MCF 10A (cell line): ENCODE results near the gene CCL24. TPM values are rescaled to one million over a fixed set of nuclear protein-coding genes. Genes with fewer than 3 reads are reported as not detected.

ENCODE experiments used
- BruUV-seq: library from RNA; stranded (reverse); fragments of 400-500 nt; replicated peaks from 2 replicates; lab custom pipeline; 2021; lab: Mats Ljungman, UMichigan
- CTCF ChIA-PET: fragments of 300-600 bp; sonication (Branson Sonifier 250); formaldehyde crosslinking; extraction: SDS; loops from one replicate; lab custom pipeline; 2021; ENCODE audit warnings: antibody characterized with exemption, inconsistent platforms; lab: Yijun Ruan, JAX
- POLR2A ChIA-PET: fragments of 300-600, 350-650 bp; sonication (Branson Sonifier 250); formaldehyde crosslinking; extraction: SDS; loops from one replicate; lab custom pipeline; 2020; ENCODE audit warnings: antibody characterized with exemption, inconsistent platforms; lab: Yijun Ruan, JAX
- DNase-seq: peaks from one replicate; pipeline ENCODE4 v3.0.0-alpha.2; 2018; ENCODE audit not compliant: unreplicated experiment
- H3K27ac Mint-ChIP-seq: one replicate; pipeline ENCODE4 v1.8.0; 2022; ENCODE audit warnings: mild to moderate bottlenecking, low read depth, mixed read lengths; ENCODE audit not compliant: unreplicated experiment
- H3K27me3 Mint-ChIP-seq: one replicate; pipeline ENCODE4 v1.8.0; 2022; ENCODE audit warnings: mixed read lengths; ENCODE audit not compliant: insufficient read depth, unreplicated experiment
- H3K36me3 Mint-ChIP-seq: one replicate; pipeline ENCODE4 v1.8.0; 2022; ENCODE audit warnings: mild to moderate bottlenecking, moderate library complexity, mixed read lengths; ENCODE audit not compliant: insufficient read depth, unreplicated experiment
- H3K4me1 Mint-ChIP-seq: one replicate; pipeline ENCODE4 v1.8.0; 2022; ENCODE audit warnings: mixed read lengths; ENCODE audit not compliant: insufficient read depth, unreplicated experiment
- H3K4me3 Mint-ChIP-seq: one replicate; pipeline ENCODE4 v1.8.0; 2022; ENCODE audit warnings: mild to moderate bottlenecking, moderate library complexity, mixed read lengths; ENCODE audit not compliant: unreplicated experiment
- H3K9me3 Mint-ChIP-seq: one replicate; pipeline ENCODE4 v1.8.0; 2022; ENCODE audit warnings: mixed read lengths; ENCODE audit not compliant: unreplicated experiment
- intact Hi-C: fragments of 100-400 bp; cut with micrococcal nuclease; formaldehyde crosslinking; loops from 2 replicates; pipeline ENCODE4 v1.14.1; 2022
- total RNA-seq: library from RNA; stranded (reverse); gene quantifications from 2 replicates; pipeline ENCODE4 v1.2.3, GENCODE V29; 2022
- TF ChIP-seq, protein P1 (sequence below): fragments of 200-600 bp; IDR thresholded peaks from one replicate; pipeline ENCODE4 v1.8.0; 2022; ENCODE audit warnings: antibody characterized with exemption, mild to moderate bottlenecking; ENCODE audit not compliant: unreplicated experiment

The CCL24 gene
- total RNA-seq, 1 experiment from 2014 or later: not detected

DNA sequence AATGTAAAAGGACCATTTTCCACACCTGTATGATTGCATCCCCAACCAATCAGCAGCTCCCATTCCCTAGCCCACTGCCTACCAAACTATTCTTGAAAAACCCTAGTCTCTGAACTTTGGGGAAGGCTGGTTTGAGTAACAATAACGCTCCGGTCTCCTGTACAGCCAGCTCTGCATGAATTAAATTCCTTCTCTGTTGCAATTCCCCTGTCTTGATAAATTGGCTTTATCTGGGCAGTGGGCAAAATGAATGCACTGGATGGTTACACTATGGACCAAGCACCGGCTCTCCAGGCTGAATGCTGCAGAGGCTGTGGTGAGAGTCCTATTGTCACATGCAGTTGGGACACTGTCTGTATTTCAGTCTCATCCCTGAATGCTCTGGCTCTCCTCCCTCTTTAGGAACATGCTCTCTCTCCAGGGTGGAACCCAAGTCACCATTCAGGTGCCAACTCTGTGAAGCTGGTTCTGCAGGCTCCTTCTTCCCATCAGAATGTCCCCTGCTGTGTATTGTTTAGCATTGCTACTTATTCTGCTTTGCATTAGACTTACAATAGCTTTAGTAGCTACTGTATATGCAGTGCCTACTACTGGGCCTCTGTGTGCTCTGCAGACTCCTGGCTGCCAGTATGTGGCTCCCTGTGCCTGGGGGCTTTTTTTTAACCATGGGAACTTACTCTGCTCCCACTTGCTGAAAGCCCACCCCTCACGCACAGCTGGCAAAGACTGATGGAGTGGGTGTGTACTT is 6.9 kb downstream of the CCL24 start:
- H3K4me1 Mint-ChIP-seq: no peaks in the 10 kb centered on the region
- H3K27ac Mint-ChIP-seq: no peak overlapping the region
- BruUV-seq: no TSS peak
- TF ChIP-seq, protein P1, sequence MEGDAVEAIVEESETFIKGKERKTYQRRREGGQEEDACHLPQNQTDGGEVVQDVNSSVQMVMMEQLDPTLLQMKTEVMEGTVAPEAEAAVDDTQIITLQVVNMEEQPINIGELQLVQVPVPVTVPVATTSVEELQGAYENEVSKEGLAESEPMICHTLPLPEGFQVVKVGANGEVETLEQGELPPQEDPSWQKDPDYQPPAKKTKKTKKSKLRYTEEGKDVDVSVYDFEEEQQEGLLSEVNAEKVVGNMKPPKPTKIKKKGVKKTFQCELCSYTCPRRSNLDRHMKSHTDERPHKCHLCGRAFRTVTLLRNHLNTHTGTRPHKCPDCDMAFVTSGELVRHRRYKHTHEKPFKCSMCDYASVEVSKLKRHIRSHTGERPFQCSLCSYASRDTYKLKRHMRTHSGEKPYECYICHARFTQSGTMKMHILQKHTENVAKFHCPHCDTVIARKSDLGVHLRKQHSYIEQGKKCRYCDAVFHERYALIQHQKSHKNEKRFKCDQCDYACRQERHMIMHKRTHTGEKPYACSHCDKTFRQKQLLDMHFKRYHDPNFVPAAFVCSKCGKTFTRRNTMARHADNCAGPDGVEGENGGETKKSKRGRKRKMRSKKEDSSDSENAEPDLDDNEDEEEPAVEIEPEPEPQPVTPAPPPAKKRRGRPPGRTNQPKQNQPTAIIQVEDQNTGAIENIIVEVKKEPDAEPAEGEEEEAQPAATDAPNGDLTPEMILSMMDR: no peak
- CTCF ChIA-PET: interaction anchor here (1.4 kb wide), 1 partner anchor 10 kb away, joined by 3 read pairs; no protein-coding TSS in a partner anchor
- no peaks in the 10 kb centered on the region for H3K27me3 Mint-ChIP-seq
- H3K4me3 Mint-ChIP-seq: no peak overlapping the region
- intact Hi-C loops: no loop called here
- POLR2A ChIA-PET: interaction anchor here (0.6 kb wide), 1 partner anchor 16 kb away, joined by 3 read pairs; no protein-coding TSS in a partner anchor
- H3K9me3 Mint-ChIP-seq: no peaks in the 10 kb centered on the region
- no peaks in the 10 kb centered on the region for H3K36me3 Mint-ChIP-seq
- DNase-seq: no peak

DNA sequence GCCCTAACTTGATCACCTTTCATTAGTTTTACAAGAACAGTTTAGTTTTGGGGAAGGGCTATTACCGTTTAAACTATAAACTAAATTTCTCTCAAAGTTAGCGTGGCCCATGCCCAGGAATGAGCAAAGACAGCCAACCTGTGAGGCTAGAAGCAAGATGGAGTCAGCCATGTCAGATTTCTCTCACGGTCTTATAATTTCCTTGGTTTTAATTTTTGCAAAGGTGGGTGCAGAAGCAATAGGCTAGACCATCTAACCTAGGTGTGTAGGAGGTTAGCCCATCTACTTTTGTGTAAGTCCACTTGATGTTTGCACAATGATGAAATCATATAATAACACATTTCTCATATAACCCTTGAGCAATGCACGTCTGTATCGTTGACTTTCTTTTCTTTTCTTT is 8.9 kb downstream of the CCL24 start:
- Mint-ChIP-seq H3K4me1 (no peaks in the 10 kb centered on the region), H3K27me3 (no peaks in the 10 kb centered on the region), H3K36me3 (no peaks in the 10 kb centered on the region), H3K9me3 (no peaks in the 10 kb centered on the region), H3K27ac (no peak overlapping the region), H3K4me3 (no peak overlapping the region)
- POLR2A ChIA-PET: no interaction called here
- DNase-seq: no peak
- intact Hi-C loops: no loop called here
- CTCF ChIA-PET: no interaction called here
- TF ChIP-seq, protein P1: no peak
- no TSS peak for BruUV-seq

DNA sequence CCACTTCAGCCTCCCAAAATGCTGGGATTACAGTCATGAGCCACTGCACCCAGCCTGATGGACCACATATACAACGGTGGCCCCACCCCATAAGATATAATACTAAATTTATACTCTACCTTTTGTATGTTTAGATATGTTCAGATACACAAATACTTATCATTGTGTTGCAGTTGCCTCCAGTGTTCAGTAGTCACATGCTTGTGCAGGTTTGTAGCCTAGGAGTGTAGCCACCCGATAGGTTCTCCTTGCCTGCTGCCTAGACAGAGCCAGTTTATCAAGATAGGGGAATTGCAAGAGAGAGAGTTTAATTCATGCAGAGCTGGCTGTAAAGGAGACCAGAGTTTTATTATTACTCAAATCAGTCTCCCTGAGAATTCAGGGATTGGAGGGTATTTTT is 9.6 kb downstream of the CCL24 start:
- no peaks in the 10 kb centered on the region for H3K27me3 Mint-ChIP-seq
- POLR2A ChIA-PET: no interaction called here
- CTCF ChIA-PET: no interaction called here
- no peaks in the 10 kb centered on the region for H3K9me3 Mint-ChIP-seq
- H3K36me3 Mint-ChIP-seq: no peaks in the 10 kb centered on the region
- H3K4me3 Mint-ChIP-seq: no peak overlapping the region
- TF ChIP-seq, protein P1: no peak
- intact Hi-C loops: no loop called here
- DNase-seq: no peak
- H3K4me1 Mint-ChIP-seq: no peaks in the 10 kb centered on the region
- BruUV-seq: no TSS peak
- no peak overlapping the region for H3K27ac Mint-ChIP-seq

DNA sequence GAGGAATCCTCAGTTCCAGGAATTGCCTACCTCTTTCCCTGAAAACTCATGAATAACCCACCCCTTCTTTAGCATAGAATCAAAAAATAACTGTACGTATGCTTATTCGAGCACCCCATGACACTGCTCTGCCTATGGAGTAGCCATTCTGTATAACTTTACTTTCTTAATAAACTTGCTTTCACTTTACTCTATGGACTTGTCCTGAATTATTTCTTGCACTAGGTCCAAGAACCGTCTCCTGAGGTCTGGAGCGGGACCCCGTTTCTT is 11.1 kb downstream of the CCL24 start:
- intact Hi-C loops: no loop called here
- ChIA-PET POLR2A (interaction anchor here (0.7 kb wide), 1 partner anchor 375 kb away, joined by 3 read pairs; no protein-coding TSS in a partner anchor), CTCF (no interaction called here)
- Mint-ChIP-seq H3K27ac (no peak overlapping the region), H3K9me3 (no peaks in the 10 kb centered on the region), H3K4me1 (no peaks in the 10 kb centered on the region), H3K4me3 (no peak overlapping the region), H3K27me3 (no peaks in the 10 kb centered on the region), H3K36me3 (no peaks in the 10 kb centered on the region)
- TF ChIP-seq, protein P1: no peak
- BruUV-seq: no TSS peak
- DNase-seq: no peak
